Amniotic epithelial cell (primary cell): ENCODE data around the gene MPHOSPH9.
A peak's percentile ranks its signal among the peaks of the same experiment; 100 is the strongest.
"Not testable (repeated sequence)": the region's sequence is repeated elsewhere in the genome, so short reads cannot be mapped to it uniquely, and the experiment has no call there.

Source experiments
- DNase-seq: peaks from one replicate; pipeline ENCODE4 v3.0.0-alpha.2; 2010; ENCODE audit warnings: low read depth

The MPHOSPH9 gene

DNA sequence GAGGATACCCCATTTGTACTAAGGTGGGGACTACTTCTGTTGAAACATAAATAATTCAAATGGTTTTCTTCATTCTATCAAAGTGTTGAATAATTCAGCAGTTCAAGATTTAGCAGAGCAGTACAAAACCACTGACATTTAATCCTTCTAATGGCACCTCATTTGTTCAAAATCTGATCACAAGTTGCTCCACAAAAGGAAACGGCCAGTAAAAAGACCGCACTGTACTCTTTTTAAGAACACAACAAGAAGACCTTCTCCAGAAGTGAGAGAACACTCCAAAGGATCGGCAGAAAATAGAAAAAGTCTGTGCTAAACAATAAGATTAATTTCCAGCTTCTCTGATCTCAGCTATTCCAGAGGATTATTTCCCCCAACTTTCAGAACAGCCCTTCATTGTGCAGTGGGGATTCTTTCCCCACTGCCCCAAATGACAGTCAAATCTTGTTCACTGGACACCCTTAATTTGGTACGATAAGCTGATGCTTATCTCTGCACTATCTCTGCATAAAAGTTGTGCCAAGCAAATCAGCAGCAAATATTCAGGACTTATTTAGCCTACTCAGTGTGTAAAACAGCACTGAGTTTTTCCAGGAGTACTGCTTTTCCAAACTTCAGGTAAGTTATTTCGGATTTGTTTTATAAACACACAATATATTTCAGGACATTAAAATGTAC is 5.2 kb downstream of the MPHOSPH9 start:
- DNase-seq = no peak

DNA sequence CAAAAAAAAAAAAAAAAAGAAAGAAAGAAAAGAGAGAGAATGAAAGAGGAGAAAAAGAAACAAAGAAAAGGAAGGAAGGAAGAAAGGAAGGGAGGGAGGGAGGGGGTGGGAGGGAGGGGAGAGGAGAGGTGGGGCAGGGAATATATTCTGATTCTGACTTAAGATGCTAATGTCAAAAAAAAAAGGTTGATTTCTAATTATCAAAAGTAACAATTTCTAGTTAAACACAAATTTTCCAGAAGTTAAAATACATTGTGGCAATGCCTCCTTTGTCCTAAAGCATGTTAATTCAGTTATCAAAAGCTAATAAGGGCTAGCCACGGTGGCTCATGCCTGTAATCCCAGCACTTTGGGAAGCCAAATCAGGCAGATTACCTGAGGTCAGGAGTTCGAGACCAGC is 7.5 kb downstream of the MPHOSPH9 start:
- no peak for DNase-seq

DNA sequence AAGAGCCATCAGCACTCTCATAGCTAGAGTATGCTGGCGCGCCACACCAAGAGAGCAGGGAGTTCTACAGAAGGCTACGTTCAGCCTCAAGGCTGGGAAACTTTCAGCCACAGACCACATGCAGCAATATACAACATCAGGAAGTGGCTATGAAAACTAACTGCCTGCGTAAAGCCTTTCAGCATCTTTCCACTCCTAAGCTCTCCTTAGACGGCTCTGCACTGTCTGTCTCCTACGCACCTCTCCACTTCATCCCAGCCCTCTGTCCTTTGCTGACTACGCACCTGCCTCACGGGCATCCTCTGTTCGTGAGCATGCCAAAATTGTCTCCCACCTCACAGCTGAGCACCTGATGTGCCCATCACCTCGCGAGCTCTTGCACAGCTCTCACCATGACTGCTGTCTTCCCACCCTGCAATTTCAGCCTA is 9.7 kb downstream of the MPHOSPH9 start:
- DNase-seq = no peak

DNA sequence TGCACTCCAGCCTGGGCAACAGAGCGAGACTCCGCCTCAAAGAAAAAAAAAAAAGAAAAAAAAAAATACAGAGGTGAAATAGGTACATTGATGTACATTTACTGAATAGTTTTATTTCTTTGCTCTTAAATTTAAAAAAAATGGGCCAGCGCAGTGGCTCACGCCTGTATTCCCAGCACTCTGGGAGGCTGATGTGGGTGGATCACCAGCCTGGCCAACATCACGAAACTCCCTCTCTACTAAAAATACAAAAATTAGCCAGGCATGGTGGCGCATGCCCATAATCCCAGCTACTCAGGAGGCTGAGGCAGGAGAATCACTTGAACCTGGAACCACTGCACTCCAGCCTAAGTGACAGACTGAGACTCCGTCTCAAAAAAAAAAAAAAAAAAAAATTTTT is 25.1 kb downstream of the MPHOSPH9 start:
- not testable (repeated sequence) for DNase-seq

DNA sequence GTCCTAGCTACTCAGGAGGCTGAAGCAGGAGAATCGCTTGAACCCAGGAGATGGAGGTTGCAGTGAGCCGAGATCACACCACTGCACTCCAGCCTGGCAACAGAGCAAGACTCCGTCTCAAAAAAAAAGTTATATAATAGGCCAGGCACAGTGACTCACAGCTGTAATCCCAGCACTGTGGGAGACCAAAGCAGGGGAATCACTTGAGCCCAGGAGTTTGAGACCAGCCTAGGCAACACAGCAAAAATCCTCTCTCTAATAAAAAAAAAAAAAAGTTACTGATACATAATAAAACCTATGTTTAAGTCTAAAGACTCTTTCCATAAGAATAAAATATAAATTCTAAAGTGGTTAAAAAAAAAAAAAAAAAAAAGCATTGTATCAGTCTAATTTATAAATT is 26.1 kb downstream of the MPHOSPH9 start:
- DNase-seq = peak; percentile 15

DNA sequence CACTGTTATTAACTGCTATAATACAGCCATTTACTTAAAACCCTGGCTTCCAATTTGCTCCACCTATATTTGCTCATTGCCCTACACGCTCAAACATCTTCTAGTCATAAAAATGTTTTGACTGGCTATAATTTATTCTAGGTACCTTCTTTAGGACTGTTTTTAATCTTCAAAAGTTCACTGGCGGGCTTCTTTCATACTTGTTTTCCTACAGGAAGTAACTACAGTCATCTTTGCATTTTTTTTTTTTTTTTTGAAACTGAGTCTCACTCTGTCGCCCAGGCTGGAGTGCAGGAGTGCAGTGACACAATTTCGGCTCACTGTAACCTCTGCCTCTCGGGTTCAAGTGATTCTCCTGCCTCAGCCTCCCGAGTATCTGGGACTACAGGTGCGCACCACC is 32.5 kb downstream of the MPHOSPH9 start:
- DNase-seq = no peak

DNA sequence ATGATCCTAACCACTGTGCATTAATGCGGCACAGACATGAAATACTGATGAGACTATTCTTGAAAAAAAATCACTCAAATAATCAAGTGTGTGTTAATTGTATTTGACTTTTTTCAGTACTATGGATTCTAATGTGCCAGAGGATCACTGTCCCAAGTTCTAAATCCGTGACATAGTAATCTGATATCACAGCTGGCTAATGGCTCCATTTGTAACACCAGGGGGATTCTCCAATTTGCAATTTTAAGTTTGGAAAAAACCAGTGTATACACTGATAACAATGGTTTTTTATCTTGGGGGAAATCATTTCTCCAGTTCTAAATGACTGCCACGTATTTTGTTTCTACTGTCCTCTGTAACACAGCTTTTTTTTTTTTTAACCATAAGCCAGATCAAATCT is 33.0 kb downstream of the MPHOSPH9 start:
- no peak for DNase-seq

DNA sequence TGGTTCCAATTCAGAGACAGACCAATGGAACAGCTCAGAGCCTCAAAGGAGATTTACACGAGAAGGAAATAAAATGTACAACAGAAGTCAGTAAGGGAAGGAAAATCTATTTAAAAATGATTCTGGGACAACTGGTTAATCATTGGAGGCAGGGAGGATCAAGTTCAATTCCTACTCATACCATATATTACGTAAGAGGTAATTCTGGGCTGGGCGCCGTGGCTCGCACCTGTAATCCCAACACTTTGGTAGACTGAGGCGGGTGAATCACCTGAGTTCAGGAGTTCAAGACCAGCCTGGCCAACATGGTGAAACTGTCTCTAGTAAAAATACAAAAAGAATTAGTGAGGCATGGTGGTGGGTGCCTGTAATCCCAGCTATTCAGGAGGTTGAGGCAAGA is 45.3 kb downstream of the MPHOSPH9 start:
- DNase-seq = no peak

DNA sequence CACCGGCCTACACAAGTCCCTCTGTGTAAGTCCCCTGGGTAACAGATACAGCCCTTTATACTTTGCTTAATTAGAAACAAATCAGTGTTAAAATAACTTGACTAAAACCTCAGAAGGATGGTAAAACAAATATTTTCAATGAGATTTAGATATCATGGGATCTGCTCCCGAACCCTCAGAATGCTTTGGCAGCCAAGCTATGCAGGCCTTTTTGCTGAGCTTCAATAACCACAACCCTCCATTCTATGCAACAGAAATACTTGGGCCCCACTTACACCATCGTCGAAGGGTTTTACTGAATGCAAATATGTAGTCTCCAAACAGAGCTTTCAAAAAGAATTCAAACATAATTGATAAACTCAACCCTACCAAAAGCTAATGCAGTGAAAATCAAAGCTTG is 52.8 kb downstream of the MPHOSPH9 start:
- no peak for DNase-seq

DNA sequence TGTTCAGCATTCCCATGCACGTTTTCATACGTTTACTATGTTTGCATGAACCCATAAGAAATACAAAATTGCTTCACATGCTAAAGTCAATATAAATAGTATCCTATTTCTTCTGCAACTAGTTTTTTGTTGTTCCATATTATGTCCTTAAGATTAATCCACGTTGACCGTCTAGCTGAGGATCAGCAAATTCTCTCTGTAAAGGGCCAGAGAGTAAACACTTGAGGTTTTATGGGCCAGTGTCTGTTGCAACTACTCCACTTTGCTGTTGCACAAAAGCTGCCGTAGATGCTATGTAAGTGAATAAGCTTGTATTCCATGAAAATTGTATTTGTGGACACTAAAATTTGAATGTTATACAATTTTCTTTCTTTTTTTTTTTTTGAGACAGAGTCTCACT is 61.0 kb downstream of the MPHOSPH9 start:
- DNase-seq = no peak

DNA sequence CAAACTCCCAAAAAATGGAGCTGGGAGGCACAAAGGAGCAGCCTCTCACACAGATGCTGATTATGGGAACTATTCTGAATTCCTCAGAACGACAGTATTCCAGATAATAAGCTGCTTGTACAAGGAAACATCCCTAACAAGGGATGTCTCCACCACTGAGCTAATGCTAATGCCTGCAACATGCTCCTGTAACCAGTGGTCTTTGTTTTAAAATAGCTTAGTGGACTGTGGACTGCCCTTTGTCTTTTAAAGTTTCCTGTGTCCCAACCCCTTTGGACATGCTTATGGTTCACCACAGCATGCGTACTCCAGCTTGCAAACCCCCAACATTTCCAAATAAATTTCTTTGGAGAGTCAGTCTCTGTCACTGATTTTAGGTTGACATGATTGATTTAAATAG is 65.6 kb downstream of the MPHOSPH9 start:
- DNase-seq = peak; percentile 57

DNA sequence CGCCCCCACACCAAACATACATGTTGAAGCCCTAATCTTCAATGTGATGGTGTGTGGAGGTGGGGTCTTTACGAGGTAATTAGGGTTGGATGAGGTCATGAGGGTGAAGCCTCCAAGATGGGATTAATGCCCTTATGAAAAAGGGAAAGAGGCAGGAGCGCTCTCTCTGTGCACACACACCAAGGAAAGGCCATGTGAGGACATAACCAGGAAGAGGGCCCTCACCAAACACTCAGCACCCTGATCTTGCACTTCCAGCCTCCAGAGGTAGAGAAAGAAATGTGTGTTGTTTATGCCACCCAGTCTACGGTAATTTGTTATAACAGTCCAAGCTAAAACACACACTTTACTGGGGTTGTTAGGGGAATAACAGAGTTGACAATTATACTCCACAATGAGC is 67.4 kb downstream of the MPHOSPH9 start:
- no peak for DNase-seq

DNA sequence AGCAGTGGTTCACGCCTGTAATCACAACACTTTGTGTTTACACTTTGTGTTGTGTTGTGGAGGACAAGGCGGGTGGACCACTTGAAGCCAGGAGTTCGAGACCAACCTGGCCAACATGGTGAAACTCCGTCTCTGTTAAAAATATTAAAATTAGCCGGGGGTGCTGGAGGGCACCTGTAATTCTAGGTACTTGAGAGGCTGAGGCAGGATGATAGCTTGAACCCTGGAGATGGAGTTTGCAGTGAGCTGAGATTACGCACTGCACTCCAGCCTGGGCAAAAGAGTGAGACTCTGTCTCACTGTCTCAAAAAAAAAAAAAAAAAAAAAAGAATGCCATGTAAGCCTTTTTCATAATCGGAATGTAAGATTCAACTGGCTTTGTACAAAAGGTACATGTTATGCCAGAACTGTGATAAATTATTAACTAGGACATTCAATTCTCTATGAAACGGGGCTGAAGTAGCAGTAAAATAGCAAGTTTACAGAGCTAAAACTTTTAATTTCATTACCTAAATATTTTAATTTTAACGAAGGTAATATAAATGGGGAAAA is 68.2 kb downstream of the MPHOSPH9 start:
- no peak for DNase-seq

DNA sequence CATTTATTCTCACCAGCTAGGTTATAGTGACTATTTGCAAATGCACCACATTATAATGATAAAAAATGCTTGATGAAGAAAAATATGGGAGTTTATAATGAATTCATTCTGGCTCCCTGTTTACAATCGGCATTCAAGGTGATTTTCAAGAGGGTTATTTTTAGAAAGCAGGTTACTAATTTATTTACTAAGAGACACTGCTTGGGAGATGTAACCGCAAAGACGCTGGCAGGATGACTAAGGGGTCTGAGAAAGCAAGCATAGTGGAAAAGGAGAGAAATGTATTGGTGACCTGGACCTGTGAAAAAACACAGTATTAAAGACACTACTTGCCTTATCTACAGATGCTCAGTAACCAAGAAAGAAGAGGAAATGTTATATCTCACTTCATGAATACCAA is 68.7 kb downstream of the MPHOSPH9 start:
- DNase-seq = peak; percentile 61

DNA sequence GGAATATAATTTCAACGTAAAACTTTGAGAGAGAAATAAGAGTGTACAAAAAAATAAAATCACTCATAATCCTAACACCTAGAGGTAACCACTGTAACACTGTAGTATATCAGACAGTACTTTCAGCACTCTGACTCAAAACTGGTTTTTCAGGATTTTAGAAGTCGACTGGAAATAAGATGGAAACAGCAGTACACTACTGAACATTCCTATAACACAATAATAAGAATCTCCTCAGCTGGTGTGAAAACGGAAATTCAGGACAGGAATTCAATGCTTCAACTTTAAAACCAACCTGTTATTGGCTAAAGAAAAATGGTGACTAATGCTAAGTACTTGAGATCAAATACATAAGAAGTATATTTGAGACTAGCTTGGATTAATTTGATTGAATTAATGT is 69.7 kb downstream of the MPHOSPH9 start:
- no peak for DNase-seq

DNA sequence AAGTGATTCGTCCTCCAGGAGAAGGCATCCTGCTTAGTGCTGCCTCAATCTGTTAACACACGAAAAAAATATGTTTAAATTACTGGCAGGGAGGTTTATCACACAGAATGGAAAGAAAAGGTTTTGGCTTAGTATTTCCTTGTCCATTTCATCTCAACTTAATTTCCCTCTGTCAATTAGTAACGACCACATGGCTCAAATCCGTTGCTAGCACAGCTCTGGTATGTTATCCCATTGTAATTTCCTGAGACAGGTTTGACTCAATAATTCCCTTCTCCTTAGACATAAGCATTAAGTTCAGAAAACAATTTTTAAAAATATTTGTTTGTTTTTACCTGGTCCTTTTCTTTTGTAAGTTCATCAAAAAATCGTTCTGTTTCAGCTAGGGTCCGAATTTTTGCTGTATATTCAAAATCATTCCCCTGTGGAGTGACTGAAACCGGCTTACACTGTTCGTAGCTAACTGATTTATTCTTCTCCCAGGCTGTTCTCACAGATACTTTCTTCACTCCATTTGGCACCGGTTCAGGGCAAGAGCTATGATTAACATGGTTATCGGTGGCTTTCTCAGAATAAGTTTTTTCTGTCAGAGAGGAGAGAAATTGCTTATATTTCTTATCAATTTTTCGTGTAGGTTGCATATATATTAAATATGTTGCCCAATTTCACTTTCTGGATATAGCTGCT is 72.0 kb downstream of the MPHOSPH9 start:
- peak; percentile 68 for DNase-seq

DNA sequence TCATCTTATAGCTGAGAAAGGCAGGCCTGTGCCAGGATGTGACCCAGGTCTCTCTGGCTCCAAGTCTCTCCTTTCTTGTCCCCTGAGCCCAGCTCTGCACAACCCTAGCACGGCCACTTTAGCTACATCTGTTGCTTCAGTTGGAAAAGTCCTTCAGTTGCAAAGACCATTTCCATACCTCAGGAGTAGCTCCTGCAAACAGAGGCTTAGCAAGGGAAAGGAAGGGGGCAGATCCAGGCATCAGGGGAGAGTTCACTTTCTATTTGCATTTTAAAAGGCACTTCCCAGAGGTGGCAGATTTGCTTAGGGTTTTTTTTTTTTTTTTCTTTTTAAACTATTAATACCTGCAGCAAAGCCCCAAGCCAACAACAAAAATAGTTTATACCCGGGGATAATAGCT is 79.0 kb downstream of the MPHOSPH9 start:
- DNase-seq = no peak

DNA sequence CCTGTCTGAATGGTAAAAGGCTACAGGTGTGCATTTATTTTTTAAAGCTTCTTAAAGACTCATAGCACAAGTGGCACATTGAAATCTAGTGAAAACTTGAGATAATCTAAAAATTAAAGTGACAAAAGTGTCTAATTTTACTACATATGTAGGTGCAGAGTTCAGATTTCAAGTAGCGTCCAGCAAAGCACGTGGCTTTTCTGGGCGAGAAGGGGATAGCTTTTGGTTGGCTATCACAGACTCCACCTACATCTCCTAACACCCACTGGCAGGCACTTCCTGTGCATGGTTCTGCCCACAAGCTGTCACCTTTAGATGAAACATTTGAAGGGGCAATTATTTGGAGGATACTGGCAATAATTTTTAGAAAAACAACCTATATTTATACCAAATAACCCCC is 80.1 kb downstream of the MPHOSPH9 start:
- DNase-seq = no peak

DNA sequence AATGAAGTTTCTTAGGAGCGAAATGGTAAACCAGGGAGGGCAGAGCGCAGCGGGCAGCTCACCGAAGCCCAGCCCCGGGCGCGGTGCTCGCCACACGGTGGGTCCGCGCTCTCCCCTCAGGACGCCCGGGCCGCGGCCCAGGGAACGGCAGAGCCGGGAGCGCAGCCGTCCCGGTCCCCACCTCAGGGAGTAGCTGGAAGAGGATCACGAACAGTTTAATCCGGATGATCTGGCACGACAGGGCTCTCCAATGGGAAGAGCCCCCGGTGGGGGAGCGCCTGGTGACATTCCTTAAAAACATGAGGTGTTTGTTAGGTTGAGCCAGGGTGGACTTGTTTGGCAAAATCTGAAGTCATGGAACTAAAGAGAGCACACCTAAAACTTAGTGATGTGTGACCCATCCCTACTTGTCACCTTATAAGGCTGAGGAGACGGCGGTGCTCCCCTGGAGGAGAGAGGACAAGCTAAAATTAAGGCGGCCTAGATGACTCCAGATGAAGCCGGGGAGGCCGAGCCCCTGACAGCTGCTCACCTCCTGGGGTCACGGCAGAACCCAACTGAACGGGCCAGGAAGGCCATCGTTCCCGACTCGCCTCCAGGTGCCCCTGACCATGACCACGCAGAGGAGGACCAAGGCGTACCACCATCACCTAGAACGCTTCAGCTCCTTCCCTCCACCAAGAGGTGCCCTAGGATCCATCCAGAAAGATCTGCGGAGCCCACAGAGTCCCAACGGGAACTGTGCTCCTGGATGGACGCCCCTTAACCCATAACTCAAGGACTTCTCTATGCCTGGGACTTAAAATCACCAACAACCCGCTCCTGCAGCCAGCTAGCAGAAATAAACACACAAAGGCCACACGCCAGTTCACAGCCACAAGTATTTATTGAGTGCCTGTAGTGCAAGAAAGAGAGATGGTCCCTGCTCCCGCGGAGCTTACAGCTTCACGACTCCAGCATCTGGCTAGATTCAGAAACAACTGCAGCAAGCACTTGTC is 81.2 kb downstream of the MPHOSPH9 start:
- DNase-seq = no peak

DNA sequence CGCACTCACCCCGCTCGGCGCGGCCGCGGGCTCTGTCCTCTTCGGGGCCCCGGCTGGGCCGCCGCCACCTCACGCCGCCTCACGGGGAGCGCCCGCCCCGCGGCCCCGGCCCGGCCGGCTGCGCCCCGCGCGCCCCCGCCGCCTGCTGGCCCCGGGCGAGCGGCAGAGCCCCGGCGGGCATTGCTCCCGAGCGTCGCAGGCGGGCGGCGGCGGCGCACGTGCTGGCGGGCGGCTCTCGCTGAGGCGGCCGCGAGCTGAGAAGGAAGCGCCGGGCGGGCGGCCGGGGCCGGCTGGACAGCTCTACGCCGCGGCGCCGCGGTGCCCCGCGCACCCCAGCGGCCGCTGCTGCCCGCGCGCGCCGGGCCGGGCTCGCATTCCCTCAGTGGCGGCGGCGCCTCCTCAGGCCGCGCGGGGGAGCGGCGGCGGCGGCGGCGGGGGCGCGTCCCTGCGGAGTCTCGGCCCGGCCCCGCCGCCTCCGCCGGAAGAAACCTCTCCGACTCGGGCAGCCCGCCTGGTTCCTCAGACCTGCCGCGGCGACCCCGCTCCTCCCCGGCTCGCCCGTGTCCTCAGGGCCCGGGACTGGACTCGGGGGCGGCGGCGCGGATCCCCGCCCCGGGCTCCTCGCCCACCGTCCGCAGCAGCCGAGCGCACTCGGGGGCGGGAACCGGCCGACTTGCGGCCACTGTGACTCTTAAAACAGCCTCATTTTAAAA is 82.0 kb downstream of the MPHOSPH9 start, which contains the start of gene PITPNM2:
Gene PITPNM2, minus strand, starts transcription at position 347 of the 713 bp plus-strand sequence. CDS start 116,500 bp downstream, outside the sequence.
- DNase-seq = peak; percentile 47

DNA sequence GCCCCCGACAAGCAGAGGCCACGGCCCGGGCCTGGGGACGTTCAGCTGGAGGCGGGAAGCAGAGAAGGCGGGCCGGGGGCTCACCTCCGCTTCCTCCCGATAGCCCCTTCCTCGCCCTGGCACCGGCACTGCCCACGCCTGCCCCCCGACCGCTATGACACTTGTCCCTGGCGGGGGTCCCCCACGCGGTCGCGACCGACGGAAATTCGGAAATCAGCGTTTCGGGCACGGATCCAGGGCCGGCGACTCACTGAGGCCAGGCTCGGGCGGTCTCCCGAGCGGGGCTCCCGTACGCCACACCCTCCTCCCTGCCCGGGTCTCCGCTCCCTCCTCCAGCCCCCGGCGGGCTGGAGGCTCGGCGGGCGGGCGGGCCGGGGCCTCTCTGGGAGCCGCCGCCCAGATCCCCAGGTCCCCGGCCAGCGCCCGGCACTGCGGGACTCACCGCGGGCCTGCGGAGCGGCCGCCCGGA is 82.6 kb downstream of the MPHOSPH9 start:
- DNase-seq = no peak
